ENCODE results near the gene CUEDC1. TPM values are rescaled to one million over a fixed set of nuclear protein-coding genes. Genes with fewer than 3 reads are reported as not detected.

The CUEDC1 gene
- total RNA-seq, 1 donor from 2014 or later: 10.9 TPM

DNA sequence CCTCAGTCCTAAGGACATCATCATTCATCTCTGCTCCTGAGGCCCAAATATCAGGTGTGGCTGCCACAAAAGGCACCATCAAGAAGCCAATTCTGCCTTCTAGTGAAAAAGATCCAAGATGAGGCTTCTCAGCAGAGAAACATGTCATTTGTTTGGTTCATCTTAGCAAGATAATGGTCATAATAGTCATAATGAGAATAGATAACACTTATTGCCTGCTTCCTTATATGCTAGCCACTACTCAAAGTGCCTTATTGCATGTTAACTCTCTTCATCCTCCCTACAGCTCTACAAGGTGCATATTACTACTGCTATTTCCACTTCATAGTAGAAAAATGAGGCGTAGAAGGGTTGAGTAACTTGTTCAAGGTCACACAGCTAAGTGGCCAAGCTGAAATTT is 60.4 kb downstream of the CUEDC1 start:
- DNase-seq: no peak

GRCh38 chr17:57892820-57893595 is 62.2 kb downstream of the CUEDC1 start:
- peak; percentile 73 for DNase-seq

DNA sequence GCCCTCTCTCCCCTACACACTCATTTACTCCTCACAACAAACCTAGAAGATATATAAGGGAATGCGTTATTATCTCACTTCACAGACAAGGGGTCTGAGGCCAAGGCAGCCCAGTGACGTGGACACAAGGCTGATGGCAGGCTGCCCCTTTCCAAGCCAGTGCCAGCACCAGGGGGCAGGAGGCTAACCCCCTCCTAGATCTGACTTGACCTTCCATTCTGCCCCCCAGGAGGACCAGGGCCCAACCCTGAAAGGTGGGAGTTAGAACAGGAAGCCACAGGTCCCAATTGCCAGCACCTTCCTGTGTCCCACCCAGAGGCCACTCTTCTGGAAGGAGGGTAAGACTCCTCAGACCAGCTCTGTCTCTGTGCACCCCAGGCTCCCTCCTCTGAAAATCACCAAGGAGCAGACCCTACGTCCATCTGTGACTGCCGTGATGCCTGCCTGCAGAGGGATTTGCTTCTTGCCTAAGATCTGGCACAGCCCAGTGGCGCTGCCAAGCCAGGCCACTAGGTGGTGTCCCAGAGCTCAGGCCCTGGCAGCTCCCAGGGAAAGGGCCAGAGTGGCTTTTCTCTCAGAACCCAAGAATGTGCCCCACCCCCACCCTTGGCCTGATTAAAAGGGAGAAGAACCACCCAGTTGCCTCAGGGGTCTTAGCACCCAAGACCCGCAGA is 62.9 kb downstream of the CUEDC1 start:
- DNase-seq: peak; percentile 41

DNA sequence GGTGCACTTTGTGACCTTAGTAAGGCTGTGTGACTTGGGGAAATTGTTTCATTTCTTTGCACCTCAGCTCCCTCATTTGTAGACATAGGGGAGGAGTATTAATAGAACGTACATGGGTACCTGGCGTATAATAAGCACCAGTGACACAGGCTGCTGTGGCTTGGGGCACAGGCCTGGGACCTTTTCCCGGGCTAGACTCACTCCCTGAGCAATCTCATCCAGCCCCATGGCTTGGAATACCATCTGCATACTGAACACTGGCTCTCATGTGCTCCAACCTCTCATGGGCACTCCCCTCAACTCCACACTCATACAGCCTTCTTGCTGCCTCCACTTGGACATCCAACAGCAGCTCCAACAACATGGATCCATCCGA is 64.4 kb downstream of the CUEDC1 start:
- no peak for DNase-seq

DNA sequence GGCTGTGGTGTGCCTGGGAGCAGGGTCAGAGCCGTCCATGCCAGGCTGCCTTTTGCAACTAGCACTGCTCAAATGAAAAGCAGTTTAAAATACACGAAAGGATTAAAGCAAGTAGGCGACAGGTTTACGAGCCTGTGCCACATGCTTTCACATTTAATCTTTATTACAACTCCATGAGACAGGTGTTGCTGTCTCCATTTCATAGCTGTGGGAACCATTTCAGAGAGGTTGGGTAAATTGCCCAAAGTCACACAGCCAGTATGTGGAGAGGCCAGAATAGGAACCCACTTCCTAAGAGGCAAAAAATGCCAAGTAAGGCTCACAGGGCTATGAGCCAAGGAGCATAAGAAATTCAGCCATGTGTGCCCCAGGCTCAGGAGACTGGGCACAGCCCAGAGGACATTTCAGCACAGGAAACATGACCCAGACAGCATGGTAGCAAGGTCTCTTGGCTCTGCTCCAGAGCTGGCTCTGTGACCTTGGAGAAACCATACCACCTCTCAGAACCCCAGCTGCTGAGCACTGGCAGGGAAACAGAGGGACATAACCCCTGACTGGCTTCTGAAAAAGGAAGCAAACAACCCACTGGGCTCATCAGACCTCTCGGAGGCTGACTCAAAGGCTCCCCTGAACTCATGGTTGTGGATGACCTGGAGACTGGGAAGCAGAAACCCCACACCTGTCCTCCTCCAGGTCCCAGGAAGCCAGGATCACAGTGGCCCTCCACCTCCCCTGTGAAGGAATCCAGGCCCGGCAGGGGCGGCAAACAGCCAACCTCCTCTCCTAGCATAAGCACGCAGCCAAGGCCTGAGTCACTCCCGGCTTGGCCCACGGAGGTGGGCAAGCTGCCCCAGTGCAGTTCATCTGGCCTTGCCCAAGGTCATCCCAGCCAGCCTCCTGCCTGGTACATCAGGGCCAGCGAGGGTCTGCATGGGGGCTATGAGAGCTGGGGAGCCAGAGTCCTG is 65.0 kb downstream of the CUEDC1 start:
- peak; percentile 42 for DNase-seq

DNA sequence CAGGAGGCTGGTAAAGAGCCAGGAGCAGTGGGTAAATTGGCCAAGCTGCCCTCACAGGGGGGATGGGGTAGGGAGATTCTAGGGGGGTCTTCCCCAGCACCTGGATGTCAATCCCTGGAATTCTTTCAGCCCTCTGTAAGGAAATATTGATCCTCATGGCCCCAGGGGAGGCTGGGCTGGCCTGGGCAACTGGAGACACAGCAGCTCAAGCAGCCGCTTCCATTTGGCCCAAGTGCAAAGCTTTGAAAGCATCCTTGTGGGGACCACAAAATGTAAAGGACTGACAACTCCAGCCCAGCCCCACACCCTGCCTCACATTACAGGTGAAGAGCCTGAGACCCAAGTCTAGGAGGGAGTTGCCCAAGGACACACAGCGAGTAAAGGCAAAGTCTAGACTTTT is 66.0 kb downstream of the CUEDC1 start:
- no peak for DNase-seq

GRCh38 chr17:57888311-57889216 is 66.6 kb downstream of the CUEDC1 start:
- DNase-seq: no peak

DNA sequence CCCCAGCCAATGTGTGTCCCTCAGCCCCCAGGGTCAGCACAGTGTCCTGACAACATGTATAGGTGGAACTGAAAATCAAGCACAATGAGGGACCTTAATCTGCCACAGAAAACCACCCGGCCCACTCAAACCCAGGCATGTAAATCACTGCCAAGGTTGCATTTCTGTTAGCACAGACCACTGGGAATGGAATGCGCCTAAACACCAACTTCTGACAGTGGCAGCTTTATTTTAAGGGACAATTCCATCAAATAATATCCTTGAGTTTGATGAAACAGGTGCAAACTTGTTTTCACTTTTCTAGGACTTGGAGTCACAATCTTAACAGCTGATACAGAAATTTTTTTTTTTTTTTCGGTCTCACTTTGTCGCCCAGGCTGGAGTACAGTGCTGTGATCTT is 68.1 kb downstream of the CUEDC1 start:
- DNase-seq: no peak

- no peak for DNase-seq
Measured at GRCh38 chr17:57886020-57886419, 69.2 kb downstream of the CUEDC1 start.

DNA sequence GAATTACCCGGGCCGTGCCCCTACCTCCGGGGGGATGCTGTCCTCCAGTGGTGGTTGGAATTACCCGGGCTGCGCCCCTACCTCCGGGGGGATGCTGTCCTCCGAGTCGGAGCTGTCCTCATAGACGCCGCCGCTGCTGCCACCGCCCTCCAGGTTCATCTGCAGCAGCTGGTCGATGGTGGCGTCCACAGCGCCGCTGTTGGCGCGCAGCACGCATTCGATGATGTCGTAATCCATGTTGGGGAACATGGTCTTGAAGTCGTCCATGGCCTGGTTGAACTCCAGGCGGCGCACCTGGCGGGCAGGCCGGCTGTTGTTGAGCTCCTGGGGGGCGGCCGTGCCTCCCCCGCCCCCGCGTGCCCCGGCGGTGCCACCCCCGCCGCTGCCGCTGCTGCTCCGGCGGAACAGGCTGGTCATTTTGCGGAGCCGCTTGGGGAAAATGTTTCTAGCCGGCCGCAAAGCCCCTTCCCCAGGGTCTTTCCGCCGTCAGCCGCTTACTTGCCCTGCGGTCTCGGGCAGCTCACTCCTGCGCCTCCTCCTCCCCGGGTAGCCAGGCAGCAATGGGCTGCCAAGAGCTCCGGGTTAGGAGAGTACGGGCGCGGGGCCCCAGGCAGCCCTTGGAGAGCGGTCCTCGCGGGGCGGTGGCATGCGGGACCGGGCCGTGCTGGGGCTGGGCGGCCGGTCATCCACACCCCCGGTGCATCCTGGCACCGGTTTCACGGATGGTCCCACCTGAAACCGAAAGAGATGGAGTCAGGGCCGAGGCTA is 69.9 kb downstream of the CUEDC1 start:
- no peak for DNase-seq

- DNase-seq: no peak
Measured at GRCh38 chr17:57881783-57882351, 73.3 kb downstream of the CUEDC1 start.

- no peak for DNase-seq
Measured at GRCh38 chr17:57881143-57881542, 74.1 kb downstream of the CUEDC1 start.

DNA sequence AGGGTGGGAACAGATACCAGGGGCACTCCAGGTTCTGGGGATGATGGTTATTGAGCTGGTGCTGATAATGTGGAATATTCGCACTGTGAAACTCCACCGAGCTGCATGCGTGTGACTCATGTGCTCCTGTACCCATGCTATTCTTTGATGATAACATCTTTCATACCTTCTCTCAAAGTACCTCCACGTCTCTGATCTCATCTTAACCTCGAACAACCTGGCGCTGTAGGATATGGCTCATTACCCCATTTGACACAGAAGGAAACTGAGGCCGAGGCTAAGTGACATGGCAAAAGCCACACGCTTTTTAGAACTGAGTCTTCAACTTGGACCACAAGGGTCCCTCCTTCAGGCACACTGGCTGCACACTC is 75.1 kb downstream of the CUEDC1 start:
- no peak for DNase-seq

DNA sequence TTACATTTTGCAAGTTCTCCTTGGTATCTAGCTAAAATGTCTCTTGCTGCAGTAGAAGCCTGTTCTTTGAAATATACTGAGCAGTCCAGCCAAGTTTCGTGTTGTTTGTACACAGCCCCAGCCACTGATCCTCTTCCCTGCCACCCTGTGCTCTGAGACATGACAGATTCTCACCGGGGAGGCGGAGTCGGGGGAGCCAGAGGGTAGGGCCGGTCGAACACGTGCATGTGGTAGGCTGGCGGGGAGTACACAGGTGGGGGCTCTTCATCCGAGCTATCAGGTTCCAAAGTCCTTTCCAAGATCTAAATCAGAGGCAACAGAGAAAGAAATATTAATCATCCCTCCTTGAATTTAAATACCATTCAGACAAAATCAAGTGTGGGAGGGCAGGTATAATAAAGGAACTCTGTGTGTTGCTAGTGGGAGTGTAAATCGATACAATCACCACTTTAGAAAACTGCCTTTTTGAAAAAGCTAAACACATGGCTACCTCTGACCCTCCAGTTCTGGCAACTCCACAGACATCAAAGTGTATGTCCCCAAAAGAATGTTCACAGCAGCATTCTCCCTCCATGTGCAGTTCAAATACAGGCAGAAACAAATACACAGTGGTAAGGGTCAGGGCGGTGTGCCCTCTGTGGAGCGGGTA is 75.7 kb downstream of the CUEDC1 start:
- no peak for DNase-seq

- no peak for DNase-seq
Measured at GRCh38 chr17:57877803-57878377, 77.3 kb downstream of the CUEDC1 start.

- DNase-seq: no peak
Measured at GRCh38 chr17:57876866-57877237, 78.4 kb downstream of the CUEDC1 start.

GRCh38 chr17:57876023-57876865 is 79.0 kb downstream of the CUEDC1 start:
- DNase-seq: no peak

DNA sequence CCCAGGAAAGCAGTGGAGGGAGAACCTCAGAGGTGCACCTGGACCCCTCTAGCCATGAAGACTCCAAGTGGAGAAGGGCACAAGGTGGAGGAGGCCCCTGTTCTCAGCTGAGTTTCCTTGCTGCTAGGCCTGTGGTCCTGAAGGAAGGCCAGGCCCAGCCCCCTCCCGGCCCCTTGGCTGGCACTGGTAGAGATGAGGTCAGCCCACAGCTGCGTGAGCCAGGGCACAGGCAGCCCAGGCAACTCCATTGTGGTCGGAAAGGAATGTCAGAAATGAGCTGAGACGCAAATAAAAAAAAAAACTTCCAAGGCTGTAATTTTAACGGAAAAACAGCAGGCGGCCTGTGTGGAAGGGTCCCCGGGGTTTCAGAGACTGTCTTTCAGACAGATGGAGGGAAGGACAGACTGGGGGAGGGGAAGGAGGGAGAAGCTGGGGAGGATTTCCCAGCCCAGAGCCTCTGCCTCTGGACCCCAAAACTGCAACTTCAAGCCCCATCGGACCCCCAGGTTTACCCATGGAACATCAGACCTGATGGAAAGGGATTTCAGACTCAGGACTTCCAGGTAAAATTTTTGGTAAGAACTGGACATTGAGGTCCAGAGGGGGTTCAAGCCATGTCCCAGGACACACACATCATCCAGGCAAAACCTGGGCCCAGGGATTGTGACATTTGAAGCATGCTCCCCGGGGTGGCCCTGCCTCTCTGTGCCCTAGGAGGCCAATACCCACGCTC is 79.8 kb downstream of the CUEDC1 start:
- DNase-seq: peak; percentile 43

Measured in occipital lobe (tissue), 2 donors.